GM12891 (cell line): Measurements from ENCODE around the gene MAP4K1.
"Not testable (repeated sequence)": the region's sequence is repeated elsewhere in the genome, so short reads cannot be mapped to it uniquely, and the experiment has no call there.

Experiments used
- DNase-seq: peaks from one replicate; pipeline ENCODE4 v3.0.0; 2011; ENCODE audit warnings: low spot score; ENCODE audit not compliant: insufficient read length
- FAIRE-seq: peaks from 2 replicates; lab custom pipeline; 2011; peaks lifted over from hg19 to GRCh38; lab: Jason Lieb, UNC
- PAX5 ChIP-seq: IDR thresholded peaks from 2 replicates; pipeline ENCODE4 v1.6.1; 2011; ENCODE audit warnings: low read length, moderate library complexity, mild to moderate bottlenecking; ENCODE audit not compliant: insufficient read depth, severe bottlenecking
- POLR2A ChIP-seq: IDR thresholded peaks from 2 replicates; pipeline ENCODE4 v1.6.1; 2011; ENCODE audit warnings: low read depth, low read length, control low read depth
- POLR2AphosphoS5 ChIP-seq: IDR thresholded peaks from 2 replicates; pipeline ENCODE4 v1.6.1; 2011; ENCODE audit warnings: low read depth, low read length, control low read depth
- POU2F2 ChIP-seq: IDR thresholded peaks from 2 replicates; pipeline ENCODE4 v1.6.1; 2011; ENCODE audit warnings: low read depth, mild to moderate bottlenecking, control low read depth, low read length, moderate library complexity
- SPI1 ChIP-seq: IDR thresholded peaks from 2 replicates; pipeline ENCODE4 v1.6.1; 2011; ENCODE audit warnings: low read depth, low read length, control low read depth
- TAF1 ChIP-seq: IDR thresholded peaks from 2 replicates; pipeline ENCODE4 v1.6.1; 2011; ENCODE audit warnings: low read depth, low read length, control low read depth

MAP4K1 gene

DNA sequence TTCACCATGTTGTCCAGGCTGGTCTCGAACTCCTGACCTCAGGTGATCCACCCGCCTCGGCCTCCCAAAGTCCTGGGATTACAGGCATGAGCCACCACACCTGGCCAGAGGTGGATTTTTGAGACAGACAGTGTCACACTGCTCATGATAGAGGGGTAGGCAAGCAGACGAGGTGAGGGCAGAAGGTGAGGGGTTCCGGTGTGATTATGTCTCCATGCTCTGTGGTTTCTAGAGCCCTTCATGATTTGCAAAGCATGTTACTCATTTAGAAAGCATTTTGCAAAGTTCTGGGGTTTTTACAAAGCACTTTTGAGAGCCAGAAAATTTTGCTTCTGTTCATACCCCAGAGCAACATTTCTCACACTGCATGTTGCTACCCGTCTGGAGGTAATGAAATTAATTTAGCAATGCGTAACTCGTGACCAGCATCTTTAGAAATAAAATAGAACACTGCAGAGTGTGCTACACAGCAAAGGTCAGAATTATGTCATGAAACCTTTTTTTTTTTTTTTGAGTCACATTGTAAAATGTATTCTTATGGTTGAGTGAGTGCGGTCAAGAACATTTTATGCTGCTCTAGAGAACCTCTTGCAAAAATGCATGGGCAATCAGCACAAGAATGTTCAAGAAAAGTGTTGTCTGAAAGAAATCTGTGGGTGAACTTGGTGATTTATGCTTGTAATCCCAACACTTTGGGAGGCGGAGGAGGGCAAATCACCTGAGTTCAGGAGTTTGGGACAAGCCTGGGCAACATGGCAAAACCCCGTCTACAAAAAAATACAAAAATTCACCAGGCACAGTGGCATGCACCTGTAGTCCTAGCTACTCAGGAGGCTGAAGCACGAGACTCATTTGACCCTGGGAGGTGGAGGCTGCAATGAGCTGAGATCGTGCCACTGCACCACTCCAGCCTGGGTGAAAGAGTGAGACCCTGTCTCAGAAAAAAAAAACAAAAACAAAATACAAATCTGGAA lies 58.0 kb downstream of the MAP4K1 start:
- TF ChIP-seq POU2F2 (peak; percentile 89), SPI1 (no peak), PAX5 (peak; percentile 41)
- DNase-seq (peak; percentile 46), FAIRE-seq (peak; percentile 92)

DNA sequence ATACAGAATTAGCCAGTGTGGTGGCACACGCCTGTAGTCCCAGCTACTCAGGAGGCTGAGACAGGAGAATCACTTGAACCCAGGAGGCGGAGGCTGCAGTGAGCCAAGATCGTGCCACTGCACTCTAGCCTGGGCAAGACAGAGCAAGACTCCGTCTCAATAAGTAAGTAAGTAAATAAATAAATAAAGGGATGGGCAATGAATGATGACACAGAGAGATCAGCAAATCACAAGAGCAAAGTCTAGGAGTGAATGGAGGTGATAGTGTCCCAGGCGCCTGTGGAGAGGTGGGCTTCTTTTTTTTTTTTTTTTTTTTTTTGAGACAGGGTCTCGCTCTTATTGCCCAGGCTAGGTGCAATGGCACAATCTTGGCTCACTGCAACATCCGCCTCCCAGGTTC lies 58.8 kb downstream of the MAP4K1 start:
- not testable (repeated sequence) for DNase-seq

DNA sequence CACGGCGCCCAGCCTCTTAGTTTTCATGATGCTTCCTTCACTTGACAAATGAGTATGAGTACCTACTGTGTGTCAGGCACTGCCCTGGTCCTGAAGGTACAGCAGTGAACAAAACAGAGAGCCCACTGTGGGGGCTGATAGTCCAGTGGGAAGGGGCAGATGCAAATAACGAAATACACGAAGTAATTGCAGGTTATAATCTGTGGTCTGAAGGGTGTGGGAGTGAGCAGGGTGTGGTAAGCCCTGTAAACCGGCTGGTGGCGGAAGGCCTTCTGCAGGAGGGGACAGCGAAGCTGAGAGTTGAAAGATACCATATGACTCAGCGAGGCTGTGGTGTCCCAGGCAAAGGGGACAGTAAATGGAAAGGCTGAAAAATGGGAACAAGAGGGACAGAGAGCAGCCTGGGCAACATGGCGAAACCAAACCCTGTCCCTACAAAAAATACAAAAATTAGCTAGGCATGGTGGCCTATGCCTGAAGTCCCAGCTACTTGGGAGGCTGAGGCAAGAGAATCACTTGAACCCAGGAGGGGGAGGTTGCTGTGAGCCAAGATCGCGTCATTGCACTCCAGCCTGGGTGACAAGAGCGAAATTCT lies 60.5 kb downstream of the MAP4K1 start:
- DNase-seq (no peak), FAIRE-seq (peak; percentile 90)
- peak; percentile 86 for TF ChIP-seq POU2F2
- no peak for TF ChIP-seq TAF1

More for the DNA sequence above, 58.8 kb downstream of the MAP4K1 start:
- FAIRE-seq, result not testable (repeated sequence)

DNA sequence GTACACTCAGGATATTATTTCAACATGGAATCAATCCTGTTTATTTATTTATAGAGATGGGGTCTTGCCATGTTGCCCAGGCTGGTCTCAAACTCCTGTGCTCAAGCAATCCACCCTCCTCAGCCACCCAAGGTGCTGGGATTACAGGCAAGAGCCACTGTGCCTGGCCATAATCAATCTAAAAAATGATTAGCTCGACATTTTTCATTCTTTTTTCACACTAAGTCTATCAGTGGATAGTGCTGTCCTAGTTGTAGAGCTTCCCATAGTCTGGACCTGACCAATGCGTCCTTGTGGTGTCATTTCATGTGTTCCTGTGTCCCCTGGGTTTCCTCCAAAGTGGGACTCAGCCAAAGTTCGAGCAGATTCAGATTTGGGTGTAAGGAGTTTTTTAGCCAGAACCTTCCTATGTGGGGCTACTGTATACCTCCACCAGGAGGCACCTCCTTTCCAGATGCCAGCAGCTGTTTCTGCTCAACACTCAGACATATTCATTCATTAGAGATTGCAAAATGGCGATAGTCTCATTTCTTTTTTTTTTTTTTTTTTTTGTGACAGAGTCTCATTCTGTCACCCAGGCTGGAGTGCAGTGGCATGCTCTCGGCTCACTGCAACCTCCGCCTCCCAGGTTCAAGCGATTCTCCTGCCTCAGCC lies 61.1 kb downstream of the MAP4K1 start:
- DNase-seq (no peak), FAIRE-seq (no peak)
- TF ChIP-seq POLR2AphosphoS5, result no peak
- no peak for TF ChIP-seq POU2F2
- TF ChIP-seq PAX5, result no peak
- TF ChIP-seq SPI1, result no peak
- no peak for TF ChIP-seq POLR2A
- no peak for TF ChIP-seq TAF1

DNA sequence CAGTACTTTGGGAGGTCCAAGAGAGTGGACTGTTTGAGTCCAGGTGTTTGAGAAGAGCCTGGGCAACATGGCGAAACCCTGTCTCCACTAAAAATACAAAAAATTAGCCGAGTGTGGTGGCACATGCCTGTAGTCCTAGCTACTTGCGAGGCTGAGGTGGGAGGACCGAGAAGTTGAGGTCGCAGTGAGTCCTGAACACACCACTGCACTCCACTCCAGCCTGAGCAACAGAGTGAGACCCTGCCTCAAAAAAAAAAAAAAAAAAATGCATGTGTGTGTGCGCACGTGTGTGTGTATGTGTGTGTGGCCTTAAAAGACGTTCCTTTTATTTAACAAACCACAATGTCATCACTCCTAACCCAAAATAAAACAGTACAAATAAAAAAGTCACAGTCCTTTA lies 62.6 kb downstream of the MAP4K1 start:
- no peak for FAIRE-seq
- DNase-seq, result no peak
- TF ChIP-seq TAF1 (no peak), POLR2A (no peak), PAX5 (no peak), SPI1 (no peak), POU2F2 (no peak), POLR2AphosphoS5 (no peak)

DNA sequence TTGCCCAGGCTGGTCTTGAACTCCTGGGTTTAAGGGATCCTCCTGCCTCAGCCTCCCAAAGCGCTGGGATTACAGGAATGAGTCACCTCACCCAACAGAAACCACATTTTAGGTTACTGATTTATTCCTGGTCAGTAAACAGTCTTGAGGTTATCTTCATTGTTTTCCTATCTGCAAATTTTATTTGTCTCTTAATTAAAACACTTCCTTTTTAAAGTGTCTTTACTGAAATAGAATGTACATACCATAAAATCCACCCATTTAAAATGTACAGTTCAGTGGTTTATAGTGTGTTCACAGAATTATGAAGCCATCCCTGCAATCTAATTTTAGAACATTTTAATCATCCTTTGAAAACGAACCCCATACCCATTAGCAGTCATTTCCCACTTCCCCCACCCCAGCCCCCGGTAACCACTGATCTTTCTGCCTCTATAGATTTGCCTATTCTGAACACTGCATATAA lies 63.0 kb downstream of the MAP4K1 start:
- DNase-seq (no peak), FAIRE-seq (peak; percentile 38)
- TF ChIP-seq TAF1, result no peak
- no peak for TF ChIP-seq PAX5
- peak; percentile 26; the same call in 1 of the 2 replicates for TF ChIP-seq SPI1

DNA sequence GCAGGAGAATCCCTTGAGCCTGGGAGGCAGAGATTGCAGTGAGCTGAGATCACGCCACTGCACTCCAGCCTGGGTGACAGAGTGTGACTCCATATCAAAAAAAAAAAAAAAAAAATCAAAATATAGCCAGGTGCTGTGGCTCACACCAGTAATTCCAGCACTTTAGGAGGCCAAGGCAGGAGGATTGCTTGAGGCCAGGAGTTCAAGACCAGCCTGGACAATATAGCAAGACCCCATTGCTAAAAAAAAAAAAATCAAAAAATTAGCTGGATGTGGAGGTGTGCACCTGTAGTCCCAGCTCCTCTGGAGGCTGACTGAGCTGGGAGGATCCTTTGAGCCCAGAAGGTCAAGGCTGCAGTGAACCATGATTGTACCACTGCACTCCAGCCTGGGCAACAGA lies 64.5 kb downstream of the MAP4K1 start:
- not testable (repeated sequence) for FAIRE-seq, DNase-seq

DNA sequence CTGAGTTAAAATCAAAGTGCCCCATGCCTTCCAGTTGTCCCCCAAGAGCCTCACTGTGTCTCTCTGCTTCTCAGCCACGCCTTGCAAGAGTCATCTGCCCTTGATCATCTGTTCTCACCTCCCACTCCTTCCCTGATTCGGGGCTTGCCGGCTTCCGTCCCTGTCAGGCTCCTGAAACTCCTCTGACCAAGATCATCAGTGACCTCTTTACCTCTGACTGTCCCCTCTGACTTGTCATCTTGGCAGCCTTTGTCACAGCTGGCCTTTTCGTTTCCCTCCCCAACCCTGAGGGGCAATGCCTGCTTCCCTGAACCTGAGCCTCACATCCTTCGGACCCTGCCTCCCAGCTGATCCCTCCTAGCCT lies 66.3 kb downstream of the MAP4K1 start:
- FAIRE-seq (peak; percentile 16), DNase-seq (no peak)
- TF ChIP-seq POU2F2, result no peak
- TF ChIP-seq PAX5, result no peak
- TF ChIP-seq POLR2AphosphoS5, result no peak
- no peak for TF ChIP-seq POLR2A
- TF ChIP-seq SPI1, result no peak
- no peak for TF ChIP-seq TAF1

DNA sequence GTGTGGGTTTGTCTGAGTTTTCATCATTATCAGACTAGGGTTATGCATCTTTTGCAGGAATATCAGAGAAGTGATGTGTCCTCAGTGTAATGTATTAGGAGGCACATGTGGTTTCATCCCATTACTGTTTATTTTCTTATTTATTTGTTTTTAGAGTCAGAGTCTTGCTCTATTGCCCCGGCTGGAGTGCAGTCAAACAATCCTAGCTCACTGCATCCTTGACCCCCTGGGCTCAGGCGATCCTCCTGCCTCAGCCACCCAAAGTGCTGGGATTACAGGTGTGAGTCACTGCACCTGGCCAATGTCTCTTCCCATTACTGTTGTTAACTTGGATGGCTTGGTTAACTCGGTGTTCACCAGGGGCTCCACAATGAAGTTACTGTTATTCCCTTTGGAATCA lies 67.4 kb downstream of the MAP4K1 start:
- FAIRE-seq, result no peak
- no peak for DNase-seq
- TF ChIP-seq POLR2AphosphoS5 (no peak), POLR2A (no peak), SPI1 (no peak), TAF1 (no peak), PAX5 (no peak), POU2F2 (no peak)

DNA sequence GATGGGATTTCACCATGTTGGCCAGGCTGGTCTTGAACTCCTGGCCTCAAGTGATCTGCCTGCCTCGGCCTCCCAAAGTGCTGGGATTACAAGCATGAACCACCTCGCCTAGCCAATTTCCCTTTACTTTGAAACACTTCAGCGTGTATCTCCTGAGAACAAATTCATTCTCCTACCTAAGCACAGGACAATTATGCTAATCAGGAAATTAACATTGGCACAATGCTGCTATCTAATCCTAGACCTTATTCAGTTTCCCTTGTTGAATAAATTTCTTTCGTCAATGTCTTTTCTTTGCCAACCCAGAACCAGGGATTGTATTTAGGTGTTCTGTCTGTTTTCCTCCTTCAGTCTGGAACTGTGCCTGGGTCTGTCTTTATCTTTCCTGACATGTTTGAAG lies 67.8 kb downstream of the MAP4K1 start:
- TF ChIP-seq POU2F2 (no peak), PAX5 (no peak), POLR2AphosphoS5 (no peak), POLR2A (no peak), SPI1 (no peak), TAF1 (no peak)

DNA sequence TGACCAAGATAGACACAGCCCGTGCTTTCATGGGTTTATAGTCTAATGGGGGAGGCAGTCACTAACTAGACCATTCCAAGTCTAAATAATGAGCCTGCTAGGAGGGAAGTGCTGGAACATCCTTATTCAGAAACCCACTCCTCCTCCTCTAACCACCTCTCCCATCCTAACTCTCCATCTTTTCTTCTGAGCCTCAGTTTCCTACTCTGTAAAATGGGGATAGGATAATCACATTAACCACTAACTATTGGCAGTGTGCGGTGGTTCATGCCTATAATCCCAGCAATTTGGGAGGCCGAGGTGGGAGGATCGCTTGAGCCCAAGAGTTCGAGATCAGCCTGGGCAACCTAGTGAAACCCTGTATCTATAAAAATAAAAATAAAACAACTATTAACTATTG lies 68.7 kb downstream of the MAP4K1 start:
- FAIRE-seq (no peak), DNase-seq (no peak)
- TF ChIP-seq POLR2A (no peak), PAX5 (no peak), TAF1 (no peak), SPI1 (no peak), POU2F2 (no peak), POLR2AphosphoS5 (no peak)

More for the DNA sequence above, 67.8 kb downstream of the MAP4K1 start:
- no peak for FAIRE-seq
- DNase-seq, result no peak
